IPS-11a (cell line): ENCODE results near the gene RBM47.

Source experiments
- H3K4me3 ChIP-seq: one replicate; pipeline ENCODE4 v1.5.1; 2013; ENCODE audit warnings: low read depth, low read length, control low read depth

Gene RBM47

DNA sequence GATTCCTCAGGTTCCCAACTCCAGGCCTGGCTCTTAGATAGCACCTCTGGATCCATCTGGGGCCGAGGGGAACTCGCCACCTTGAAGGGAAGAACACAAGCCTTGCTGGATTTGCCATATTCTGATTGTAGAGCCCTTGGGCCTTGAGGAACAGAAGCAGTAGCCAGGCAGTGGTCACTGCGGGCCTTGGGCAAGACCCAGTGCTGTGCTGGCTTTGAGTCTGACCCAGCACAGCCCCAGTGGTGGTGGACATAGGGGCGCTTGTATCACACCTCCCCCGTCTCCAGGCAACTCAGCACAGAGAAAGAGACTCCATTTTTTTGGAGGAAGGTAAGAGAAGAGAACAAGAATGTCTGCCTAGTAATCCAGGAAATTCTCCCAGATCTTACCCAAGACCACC lies 249.0 kb downstream of the RBM47 start:
- no peak overlapping the region for H3K4me3 ChIP-seq

DNA sequence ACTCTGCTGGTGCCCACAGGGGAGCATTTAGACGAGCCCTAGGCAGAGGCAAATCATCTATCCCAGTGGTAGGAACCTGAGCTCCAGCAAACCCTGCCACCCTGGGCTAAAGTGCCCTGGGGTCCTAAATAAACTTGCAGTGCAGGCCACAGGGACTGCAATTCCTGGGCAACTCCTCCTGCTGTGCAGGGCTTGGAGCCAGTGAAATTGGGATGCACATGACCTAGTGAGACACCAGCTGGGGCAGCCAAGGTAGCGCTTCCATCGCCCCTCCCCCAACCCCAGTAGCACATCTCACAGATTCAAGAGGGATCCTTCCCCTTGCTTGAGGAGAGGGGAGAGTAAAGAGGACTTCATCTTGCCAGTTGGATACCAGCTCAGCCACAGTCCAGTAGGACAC lies 250.4 kb downstream of the RBM47 start:
- H3K4me3 ChIP-seq: no peak overlapping the region

- no peak overlapping the region for H3K4me3 ChIP-seq
Measured at GRCh38 chr4:40378619-40379018, 251.0 kb downstream of the RBM47 start.

GRCh38 chr4:40377512-40378365 lies 251.9 kb downstream of the RBM47 start:
- no peak overlapping the region for H3K4me3 ChIP-seq

DNA sequence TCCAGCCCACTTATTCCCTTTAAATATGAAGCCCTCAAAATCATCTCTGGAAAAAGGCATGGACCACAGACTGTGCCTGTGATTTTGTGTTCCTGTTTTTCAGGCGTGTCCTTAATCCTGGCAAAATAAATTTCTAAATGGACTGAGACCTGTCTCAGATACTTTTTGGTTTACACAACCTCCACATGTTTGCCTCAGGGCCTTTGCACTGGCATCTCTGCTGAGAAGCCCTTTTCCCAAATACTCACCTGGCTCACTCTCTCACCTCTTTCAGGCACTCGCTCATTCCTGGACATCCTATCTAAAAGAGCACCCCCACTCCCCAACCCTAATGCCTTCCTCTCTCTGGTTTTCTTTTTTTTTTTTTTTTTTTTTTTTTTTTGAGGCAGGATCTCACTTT lies 254.0 kb downstream of the RBM47 start:
- H3K4me3 ChIP-seq: no peak overlapping the region

DNA sequence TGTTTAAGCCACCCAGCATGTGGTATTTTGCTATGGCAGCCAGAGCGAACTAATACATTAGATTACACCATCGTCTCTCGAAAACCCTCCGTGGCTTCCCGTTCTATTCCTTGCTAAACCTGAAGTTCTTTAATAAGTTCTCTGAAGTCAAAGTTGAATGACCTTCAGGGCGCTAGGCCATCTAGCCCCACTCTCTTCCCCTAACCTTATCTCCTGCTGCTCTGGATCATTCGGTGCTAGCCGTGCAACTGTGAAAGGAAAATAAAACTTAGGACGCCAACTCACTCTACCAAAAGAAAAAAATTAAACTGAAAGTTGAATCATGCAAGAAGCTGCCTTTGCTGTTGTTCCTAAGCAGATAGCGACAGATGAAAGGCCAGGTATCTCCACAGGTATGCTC lies 254.6 kb downstream of the RBM47 start:
- H3K4me3 ChIP-seq: no peak overlapping the region

- no peak overlapping the region for H3K4me3 ChIP-seq
Measured at GRCh38 chr4:40373636-40374035, 256.0 kb downstream of the RBM47 start.
